ENCODE measurements around the gene RABGGTA. TPM values are rescaled to one million over a fixed set of nuclear protein-coding genes. Genes with fewer than 3 reads are reported as not detected.

RABGGTA gene
- total RNA-seq, 6 experiments from 2014 or later: 11.5 to 28.3 (median 15.2) TPM

DNA sequence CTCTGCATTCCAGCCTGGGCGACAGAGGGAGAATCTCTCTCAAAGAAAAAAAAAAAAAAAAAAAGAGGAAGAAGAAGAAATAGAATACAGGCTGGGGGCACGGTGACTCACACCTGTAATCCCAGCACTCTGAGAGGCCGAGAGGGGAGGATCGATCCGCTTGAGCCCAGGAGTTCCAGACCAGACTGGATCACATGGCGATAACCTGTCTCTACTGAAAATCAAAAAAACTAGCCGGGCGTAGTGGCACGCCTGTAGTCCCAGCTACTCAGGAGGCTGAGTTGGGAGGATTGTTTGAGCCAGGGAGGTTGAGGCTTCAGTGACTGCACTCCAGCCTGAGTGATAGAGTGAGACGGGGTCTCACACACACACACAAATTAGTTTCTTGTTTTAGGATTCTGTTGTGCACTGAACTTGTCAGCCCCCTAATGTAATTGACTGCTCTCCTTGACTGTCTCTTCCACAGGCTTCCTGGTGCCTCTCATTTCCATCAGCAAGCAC is 28.0 kb downstream of the RABGGTA start:
- Histone ChIP-seq H3K36me3 (peaks cover 0 to 27% (median 10%) of the 10 kb centered on the region in 4 donors), H3K4me3 (peak overlapping the region; percentile 66 to 86 (median 73)), H3K4me1 (peaks cover 0 to 19% (median 0%) of the 10 kb centered on the region in 4 donors), H3K27ac (peak overlapping the region; percentile 93 to 100 (median 94)), H3K27me3 (no peaks in the 10 kb centered on the region), H3K9me3 (no peaks in the 10 kb centered on the region)
- TF ChIP-seq POLR2A (IDR thresholded peaks at IDR 0.05) (no peak), CTCF (IDR thresholded peaks at IDR 0.05) (no peak)
- intact Hi-C loops (cut with DNase I): loop anchor here (5.0 to 10.0 kb wide), 2 partner anchors 51 to 54 kb away; partner anchors contain the start of genes DHRS1 (in 2 of the 2) and NOP9 (in 2 of the 2)
- DNase-seq (peak in 1 of 3 donors; percentile 47), ATAC-seq (peak in 1 of 4 donors; percentile 0)
- 37% methylated on average over 5 of the region's 10 CpGs for WGBS (ENCODE audit: insufficient coverage, low coverage, low lambda C conversion rate, missing lambda C conversion rate)

DNA sequence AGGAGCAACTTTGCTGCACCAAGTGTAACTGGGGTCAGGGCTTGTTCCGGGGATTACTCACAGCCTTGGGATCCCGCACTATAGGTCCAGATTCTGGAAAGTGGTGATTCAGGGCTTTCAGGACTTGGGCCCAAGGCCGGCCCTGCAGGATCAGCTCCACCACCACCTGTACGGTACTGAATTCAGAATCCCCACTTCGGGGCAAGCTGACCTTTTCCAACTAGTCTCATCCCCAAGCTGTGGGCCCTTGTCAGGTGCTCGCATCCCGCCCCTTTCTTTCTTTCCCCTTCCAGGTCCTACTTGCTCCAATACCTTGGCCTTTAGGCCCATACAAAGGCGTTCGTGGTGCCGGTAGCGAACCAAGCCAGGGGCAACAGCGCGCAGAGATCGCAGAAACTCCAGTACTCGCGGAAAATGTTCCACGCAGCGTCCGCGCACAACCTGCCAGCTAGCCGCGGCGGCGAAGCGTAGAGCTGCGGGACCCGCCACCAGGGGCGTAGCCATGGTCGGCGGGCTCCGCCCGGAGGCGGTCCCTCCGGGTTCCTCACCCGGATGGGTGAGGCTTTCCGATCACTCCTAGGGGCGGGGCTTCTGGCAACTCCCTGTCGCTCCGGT is 29.5 kb downstream of the RABGGTA start:
- DNase-seq (peak; percentile 96), ATAC-seq (peak; percentile 91 to 96 (median 92))
- no peak for TF ChIP-seq POLR2A (IDR thresholded peaks at IDR 0.05)
- peak; percentile 59 to 80 (median 64) for TF ChIP-seq CTCF (IDR thresholded peaks at IDR 0.05)
- H3K4me1 ChIP-seq: peaks cover 0 to 19% (median 0%) of the 10 kb centered on the region in 4 donors
- H3K27me3 ChIP-seq: no peaks in the 10 kb centered on the region
- peak overlapping the region; percentile 66 to 86 (median 73) for H3K4me3 ChIP-seq
- no peaks in the 10 kb centered on the region for H3K9me3 ChIP-seq
- intact Hi-C loops (cut with DNase I): loop anchor here (5.0 to 10.0 kb wide), 2 partner anchors 53 to 55 kb away; partner anchors contain the start of genes DHRS1 (in 2 of the 2) and NOP9 (in 2 of the 2)
- peak overlapping the region; percentile 93 to 100 (median 94) for H3K27ac ChIP-seq
- peaks cover 4 to 41% (median 13%) of the 10 kb centered on the region in 4 donors for H3K36me3 ChIP-seq
- under 1% methylated on average over 30 of the region's 39 CpGs for WGBS (ENCODE audit: insufficient coverage, low coverage, low lambda C conversion rate, missing lambda C conversion rate)

- Histone ChIP-seq H3K4me3 (no peak overlapping the region), H3K9me3 (no peaks in the 10 kb centered on the region), H3K4me1 (peaks cover 0 to 19% (median 0%) of the 10 kb centered on the region in 4 donors), H3K27me3 (no peaks in the 10 kb centered on the region), H3K27ac (no peak overlapping the region), H3K36me3 (peaks cover 4 to 56% (median 22%) of the 10 kb centered on the region in 4 donors)
- WGBS (ENCODE audit: insufficient coverage, low coverage, low lambda C conversion rate, missing lambda C conversion rate): 94% methylated on average over 2 of the region's 9 CpGs
- intact Hi-C loops (cut with DNase I): loop anchor here (5.0 to 10.0 kb wide), 2 partner anchors 54 to 57 kb away; partner anchors contain the start of genes DHRS1 (in 2 of the 2) and NOP9 (in 2 of the 2)
- ATAC-seq: no peak
- no peak for TF ChIP-seq POLR2A (IDR thresholded peaks at IDR 0.05)
- TF ChIP-seq CTCF (IDR thresholded peaks at IDR 0.05): no peak
- peak in 1 of 3 donors; percentile 37 for DNase-seq
Observed at GRCh38 chr14:24240110-24240918, 31.1 kb downstream of the RABGGTA start.

DNA sequence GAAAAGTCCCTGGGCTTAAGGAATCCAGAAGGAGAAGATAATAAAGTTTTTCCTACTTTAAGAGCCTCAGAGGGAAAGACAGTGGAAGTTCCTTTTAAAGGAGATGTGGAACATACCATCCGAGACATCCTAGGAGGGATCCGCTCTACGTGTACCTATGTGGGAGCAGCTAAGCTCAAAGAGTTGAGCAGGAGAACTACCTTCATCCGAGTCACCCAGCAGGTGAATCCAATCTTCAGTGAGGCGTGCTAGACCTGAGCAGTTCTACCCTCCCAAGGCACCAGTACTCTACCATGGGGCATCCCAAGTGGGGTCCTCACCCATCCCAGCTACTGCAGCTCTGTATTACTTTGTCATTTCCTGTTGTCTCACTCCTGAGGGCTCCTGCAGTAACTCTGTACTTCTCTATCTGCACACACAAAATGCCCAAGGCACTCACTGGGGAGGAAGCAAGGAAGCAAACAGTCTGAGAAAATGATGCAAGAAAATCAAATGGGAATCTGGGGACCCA is 32.8 kb downstream of the RABGGTA start:
- no peak overlapping the region for H3K4me3 ChIP-seq
- ATAC-seq: no peak
- H3K27me3 ChIP-seq: no peaks in the 10 kb centered on the region
- peak in 1 of 3 donors; percentile 22 for DNase-seq
- WGBS (ENCODE audit: insufficient coverage, low coverage, low lambda C conversion rate, missing lambda C conversion rate): no CpG with 5 or more reads among the region's 5 CpGs
- H3K36me3 ChIP-seq: peaks cover 4 to 56% (median 23%) of the 10 kb centered on the region in 4 donors
- peaks cover 0 to 30% (median 3%) of the 10 kb centered on the region in 4 donors for H3K4me1 ChIP-seq
- H3K27ac ChIP-seq: no peak overlapping the region
- intact Hi-C loops (cut with DNase I): no loop called here
- H3K9me3 ChIP-seq: no peaks in the 10 kb centered on the region
- TF ChIP-seq POLR2A (IDR thresholded peaks at IDR 0.05) (no peak), CTCF (IDR thresholded peaks at IDR 0.05) (no peak)

All from right lobe of liver (tissue), 6 donors.